Liver (tissue), 9 donors: ENCODE results near the gene HEATR3. TPM values are rescaled to one million over a fixed set of nuclear protein-coding genes. Genes with fewer than 3 reads are reported as not detected.

Experiments used
- DNase-seq: peaks from one replicate; pipeline ENCODE4 v3.0.0-alpha.2; 2017; ENCODE audit warnings: low spot score
- H3K27ac ChIP-seq, 2 donors: one replicate each; pipeline ENCODE4 v1.7.0; 2013; ENCODE audit warnings: inconsistent platforms in 2 of 2, low read length in 2 of 2, control low read depth in 1 of 2, low read depth in 1 of 2, mild to moderate bottlenecking in 1 of 2
- H3K27me3 ChIP-seq, 4 donors: one replicate each; pipeline versions ENCODE4 v1.6.1 to v1.7.0; 2013; ENCODE audit warnings: low read length in 3 of 4, inconsistent platforms in 1 of 4, mild to moderate bottlenecking in 1 of 4, moderate library complexity in 1 of 4; ENCODE audit not compliant: control insufficient read depth in 4 of 4, insufficient read depth in 4 of 4
- H3K36me3 ChIP-seq, 4 donors: one replicate each; pipeline versions ENCODE4 v1.6.1 to v1.7.0; 2013; ENCODE audit warnings: low read length in 3 of 4, mild to moderate bottlenecking in 3 of 4, low read depth in 1 of 4, moderate library complexity in 1 of 4; ENCODE audit not compliant: control insufficient read depth in 4 of 4, insufficient read depth in 3 of 4
- H3K4me1 ChIP-seq, 4 donors: one replicate each; pipeline versions ENCODE4 v1.6.1 to v1.7.0; 2013; ENCODE audit warnings: low read length in 3 of 4, mild to moderate bottlenecking in 3 of 4, moderate library complexity in 1 of 4; ENCODE audit not compliant: control insufficient read depth in 4 of 4, insufficient read depth in 4 of 4
- H3K4me3 ChIP-seq, 3 donors: one replicate each; pipeline versions ENCODE4 v1.6.1 to v1.7.0; 2013; ENCODE audit warnings: low read length in 3 of 3, control low read depth in 1 of 3, low read depth in 1 of 3, mild to moderate bottlenecking in 1 of 3
- H3K9ac ChIP-seq, 2 donors: one replicate each; pipeline ENCODE4 v1.7.0; 2013; ENCODE audit warnings: low read length in 2 of 2, mild to moderate bottlenecking in 2 of 2, moderate library complexity in 2 of 2, control low read depth in 1 of 2, low read depth in 1 of 2
- H3K9me3 ChIP-seq, 4 donors: one replicate each; pipeline versions ENCODE4 v1.6.1 to v1.7.0; 2013; ENCODE audit warnings: low read length in 3 of 4; ENCODE audit not compliant: control insufficient read depth in 4 of 4
- EGR1 ChIP-seq, 2 donors: IDR thresholded peaks; 2 replicates each; pipeline ENCODE4 v1.6.1; 2016 to 2018; ENCODE audit warnings: antibody characterized with exemption in 2 of 2, low read depth in 2 of 2
- FOXA1 ChIP-seq: IDR thresholded peaks from 2 replicates; pipeline ENCODE4 v1.6.1; 2016; ENCODE audit warnings: antibody characterized with exemption
- FOXA2 ChIP-seq: IDR thresholded peaks from 2 replicates; pipeline ENCODE4 v1.6.1; 2016; ENCODE audit warnings: antibody characterized with exemption
- GABPA ChIP-seq, 2 donors: IDR thresholded peaks in 1 of 2; conservative IDR thresholded peaks in 1 of 2; 2 replicates each; pipeline ENCODE4 v1.6.1; 2016; ENCODE audit warnings: antibody characterized with exemption in 2 of 2, mild to moderate bottlenecking in 1 of 2, moderate library complexity in 1 of 2
- HNF4A ChIP-seq, 2 donors: conservative IDR thresholded peaks; 2 replicates each; pipeline ENCODE4 v1.6.1; 2016; ENCODE audit warnings: antibody characterized with exemption in 2 of 2, mild to moderate bottlenecking in 2 of 2
- HNF4G ChIP-seq: IDR thresholded peaks from 2 replicates; pipeline ENCODE4 v1.6.1; 2016; ENCODE audit warnings: antibody characterized with exemption
- JUND ChIP-seq, 2 donors: IDR thresholded peaks; 2 replicates each; pipeline ENCODE4 v1.6.1; 2016; ENCODE audit warnings: antibody characterized with exemption in 2 of 2
- MAX ChIP-seq: IDR thresholded peaks from 2 replicates; pipeline ENCODE4 v1.6.1; 2016; ENCODE audit warnings: antibody characterized with exemption
- NR2F2 ChIP-seq: IDR thresholded peaks from 2 replicates; pipeline ENCODE4 v1.6.1; 2016; ENCODE audit warnings: antibody characterized with exemption
- RAD21 ChIP-seq, 2 donors: IDR thresholded peaks; 2 replicates each; pipeline ENCODE4 v1.6.1; 2016; ENCODE audit warnings: antibody characterized with exemption in 2 of 2, mild to moderate bottlenecking in 2 of 2
- REST ChIP-seq: IDR thresholded peaks from 2 replicates; pipeline ENCODE4 v1.6.1; 2016; ENCODE audit warnings: antibody characterized with exemption, mild to moderate bottlenecking
- RXRA ChIP-seq, 2 donors: IDR thresholded peaks; 2 replicates each; pipeline ENCODE4 v1.6.1; 2017 to 2018; ENCODE audit warnings: antibody characterized with exemption in 2 of 2, mild to moderate bottlenecking in 1 of 2
- SP1 ChIP-seq: IDR thresholded peaks from 2 replicates; pipeline ENCODE4 v1.6.1; 2018; ENCODE audit warnings: antibody characterized with exemption, mild to moderate bottlenecking
- TAF1 ChIP-seq: conservative IDR thresholded peaks from 2 replicates; pipeline ENCODE4 v1.6.1; 2016; ENCODE audit warnings: antibody characterized with exemption, mild to moderate bottlenecking
- YY1 ChIP-seq: IDR thresholded peaks from 2 replicates; pipeline ENCODE4 v1.6.1; 2016; ENCODE audit warnings: antibody characterized with exemption, mild to moderate bottlenecking
- WGBS: extraction: QIAGEN DNeasy Blood & Tissue Kit; methylation state at CpG from one replicate; pipeline ENCODE4 v1.1.7; 2013; 5-methylcytosine and 5-hydroxymethylcytosine counted together
- polyA plus RNA-seq, 2 donors: library from polyadenylated mRNA; stranded (reverse) in 1 of 2; unstranded in 1 of 2; fragments of 200-250 nt in 1 of 2; fragments of >200 nt in 1 of 2; fragmentation: Nextera tagmentation in 1 of 2; extraction: Ambion mirVana in 1 of 2; gene quantifications; one replicate each; pipeline versions ENCODE4 v1.2.1 to v1.2.3, GENCODE V29; 2013 to 2015
- total RNA-seq, 2 donors: library from RNA; depleted of rRNA; stranded (reverse); fragments of >200 nt; gene quantifications; one replicate each; pipeline ENCODE4 v1.2.3, GENCODE V29; 2014
- TF ChIP-seq, protein P1 (sequence below): fragments of 150-350 bp; IDR thresholded peaks from 2 replicates; pipeline ENCODE4 v1.5.1; 2017; ENCODE audit warnings: improper control_type of control experiment, low read depth, low read length; ENCODE audit not compliant: missing input control
- TF ChIP-seq, protein P2 (sequence below): IDR thresholded peaks from 2 replicates; pipeline ENCODE4 v1.6.1; 2016; ENCODE audit warnings: antibody characterized with exemption
- TF ChIP-seq, protein P3 (sequence below): IDR thresholded peaks from 2 replicates; pipeline ENCODE4 v1.6.1; 2016; ENCODE audit warnings: antibody characterized with exemption
- donor health status: healthy.
- donor health status: healthy.
- donor health status: healthy.
- donor health status: healthy.
- donor health status: healthy.

Gene HEATR3
- total and polyA plus RNA-seq, 4 donors: 3.8 to 24.3 (median 9.7) TPM

GRCh38 chr16:50046853-50047252, 18.9 kb upstream of the HEATR3 start:
- DNase-seq: no peak
- Histone ChIP-seq H3K9ac (no peak overlapping the region), H3K27ac (no peak overlapping the region), H3K4me1 (no peaks in the 10 kb centered on the region), H3K27me3 (no peaks in the 10 kb centered on the region), H3K9me3 (no peaks in the 10 kb centered on the region), H3K4me3 (no peak overlapping the region), H3K36me3 (no peaks in the 10 kb centered on the region)
- 93% methylated on average over 6 of the region's 6 CpGs for WGBS
- TF ChIP-seq JUND (IDR thresholded peaks at IDR 0.05): no peak
- TF ChIP-seq FOXA1: no peak

GRCh38 chr16:50047864-50048263, 17.9 kb upstream of the HEATR3 start:
- WGBS: 65% methylated on average over 2 of the region's 2 CpGs
- no peak for TF ChIP-seq SP1
- Histone ChIP-seq H3K9me3 (no peaks in the 10 kb centered on the region), H3K27me3 (no peaks in the 10 kb centered on the region), H3K9ac (no peak overlapping the region), H3K27ac (no peak overlapping the region), H3K36me3 (no peaks in the 10 kb centered on the region), H3K4me3 (no peak overlapping the region), H3K4me1 (no peaks in the 10 kb centered on the region)
- no peak for DNase-seq

DNA sequence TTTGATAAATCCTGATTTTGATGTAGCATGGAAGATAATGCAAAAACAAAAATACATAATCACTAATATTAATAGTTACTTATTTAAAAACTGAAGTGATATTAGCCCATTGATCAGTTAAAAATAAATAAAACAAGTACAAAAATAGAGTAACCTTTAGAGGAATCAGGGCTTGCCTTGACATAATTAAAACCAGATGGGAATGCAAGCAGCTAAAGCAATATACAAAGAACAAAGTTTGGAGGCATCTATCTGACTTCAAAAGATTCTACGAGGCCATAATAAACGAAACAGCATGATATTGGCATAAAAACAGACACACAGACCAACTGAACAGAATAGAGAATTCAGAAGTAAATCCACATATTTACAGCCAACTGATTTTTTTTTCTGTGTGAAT, 15.0 kb upstream of the HEATR3 start:
- H3K4me3 ChIP-seq: no peak overlapping the region
- no peaks in the 10 kb centered on the region for H3K36me3 ChIP-seq
- no peak overlapping the region for H3K27ac ChIP-seq
- no peak overlapping the region for H3K9ac ChIP-seq
- no peaks in the 10 kb centered on the region for H3K27me3 ChIP-seq
- peaks cover 0 to 2% (median under 1%) of the 10 kb centered on the region in 4 donors for H3K9me3 ChIP-seq
- DNase-seq: no peak
- TF ChIP-seq RAD21 (IDR thresholded peaks at IDR 0.05) (no peak), GABPA (IDR thresholded peaks at IDR 0.05 in 1 of 2, conservative IDR thresholded peaks at IDR 0.05 in 1 of 2) (no peak), TAF1 (no peak), YY1 (no peak), HNF4A (conservative IDR thresholded peaks at IDR 0.05) (no peak), FOXA1 (no peak), JUND (IDR thresholded peaks at IDR 0.05) (no peak), RXRA (IDR thresholded peaks at IDR 0.05) (no peak), NR2F2 (no peak), SP1 (no peak), MAX (no peak), REST (no peak), EGR1 (IDR thresholded peaks at IDR 0.05; ENCODE audit: low read depth in 2 of 2) (no peak), FOXA2 (no peak), HNF4G (no peak)
- TF ChIP-seq, protein P1, sequence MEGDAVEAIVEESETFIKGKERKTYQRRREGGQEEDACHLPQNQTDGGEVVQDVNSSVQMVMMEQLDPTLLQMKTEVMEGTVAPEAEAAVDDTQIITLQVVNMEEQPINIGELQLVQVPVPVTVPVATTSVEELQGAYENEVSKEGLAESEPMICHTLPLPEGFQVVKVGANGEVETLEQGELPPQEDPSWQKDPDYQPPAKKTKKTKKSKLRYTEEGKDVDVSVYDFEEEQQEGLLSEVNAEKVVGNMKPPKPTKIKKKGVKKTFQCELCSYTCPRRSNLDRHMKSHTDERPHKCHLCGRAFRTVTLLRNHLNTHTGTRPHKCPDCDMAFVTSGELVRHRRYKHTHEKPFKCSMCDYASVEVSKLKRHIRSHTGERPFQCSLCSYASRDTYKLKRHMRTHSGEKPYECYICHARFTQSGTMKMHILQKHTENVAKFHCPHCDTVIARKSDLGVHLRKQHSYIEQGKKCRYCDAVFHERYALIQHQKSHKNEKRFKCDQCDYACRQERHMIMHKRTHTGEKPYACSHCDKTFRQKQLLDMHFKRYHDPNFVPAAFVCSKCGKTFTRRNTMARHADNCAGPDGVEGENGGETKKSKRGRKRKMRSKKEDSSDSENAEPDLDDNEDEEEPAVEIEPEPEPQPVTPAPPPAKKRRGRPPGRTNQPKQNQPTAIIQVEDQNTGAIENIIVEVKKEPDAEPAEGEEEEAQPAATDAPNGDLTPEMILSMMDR: no peak
- TF ChIP-seq, protein P2, sequence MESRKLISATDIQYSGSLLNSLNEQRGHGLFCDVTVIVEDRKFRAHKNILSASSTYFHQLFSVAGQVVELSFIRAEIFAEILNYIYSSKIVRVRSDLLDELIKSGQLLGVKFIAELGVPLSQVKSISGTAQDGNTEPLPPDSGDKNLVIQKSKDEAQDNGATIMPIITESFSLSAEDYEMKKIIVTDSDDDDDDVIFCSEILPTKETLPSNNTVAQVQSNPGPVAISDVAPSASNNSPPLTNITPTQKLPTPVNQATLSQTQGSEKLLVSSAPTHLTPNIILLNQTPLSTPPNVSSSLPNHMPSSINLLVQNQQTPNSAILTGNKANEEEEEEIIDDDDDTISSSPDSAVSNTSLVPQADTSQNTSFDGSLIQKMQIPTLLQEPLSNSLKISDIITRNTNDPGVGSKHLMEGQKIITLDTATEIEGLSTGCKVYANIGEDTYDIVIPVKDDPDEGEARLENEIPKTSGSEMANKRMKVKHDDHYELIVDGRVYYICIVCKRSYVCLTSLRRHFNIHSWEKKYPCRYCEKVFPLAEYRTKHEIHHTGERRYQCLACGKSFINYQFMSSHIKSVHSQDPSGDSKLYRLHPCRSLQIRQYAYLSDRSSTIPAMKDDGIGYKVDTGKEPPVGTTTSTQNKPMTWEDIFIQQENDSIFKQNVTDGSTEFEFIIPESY: no peak
- TF ChIP-seq, protein P3, sequence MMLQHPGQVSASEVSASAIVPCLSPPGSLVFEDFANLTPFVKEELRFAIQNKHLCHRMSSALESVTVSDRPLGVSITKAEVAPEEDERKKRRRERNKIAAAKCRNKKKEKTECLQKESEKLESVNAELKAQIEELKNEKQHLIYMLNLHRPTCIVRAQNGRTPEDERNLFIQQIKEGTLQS: no peak
- WGBS: 72% methylated on average over 2 of the region's 2 CpGs
- no peaks in the 10 kb centered on the region for H3K4me1 ChIP-seq
